Measurements from ENCODE around the gene DDOST.
"Not testable (repeated sequence)": the region's sequence is repeated elsewhere in the genome, so short reads cannot be mapped to it uniquely, and the experiment has no call there.

The DDOST gene

GRCh38 chr1:20691872-20692271, 30.7 kb upstream of the DDOST start:
- DNase-seq (ENCODE audit: low read depth) = no peak

GRCh38 chr1:20689645-20690056, 28.5 kb upstream of the DDOST start:
- DNase-seq (ENCODE audit: low read depth) = no peak

- no peak for DNase-seq (ENCODE audit: low read depth)
These were observed 25.9 kb upstream of the DDOST start for GRCh38 chr1:20686883-20687725.

- DNase-seq (ENCODE audit: low read depth) = no peak
These were observed 24.6 kb upstream of the DDOST start for GRCh38 chr1:20685741-20686140.

GRCh38 chr1:20685099-20685662, 24.0 kb upstream of the DDOST start:
- no peak for DNase-seq (ENCODE audit: low read depth)

GRCh38 chr1:20684651-20685050, 23.5 kb upstream of the DDOST start:
- no peak for DNase-seq (ENCODE audit: low read depth)

GRCh38 chr1:20684050-20684620, 23.0 kb upstream of the DDOST start:
- no peak for DNase-seq (ENCODE audit: low read depth)

GRCh38 chr1:20683614-20684013, 22.4 kb upstream of the DDOST start:
- no peak for DNase-seq (ENCODE audit: low read depth)

- no peak for DNase-seq (ENCODE audit: low read depth)
These were observed 21.5 kb upstream of the DDOST start for GRCh38 chr1:20682571-20683236.

- no peak for DNase-seq (ENCODE audit: low read depth)
These were observed 20.8 kb upstream of the DDOST start for GRCh38 chr1:20681999-20682398.

- DNase-seq (ENCODE audit: low read depth) = no peak
These were observed 19.1 kb upstream of the DDOST start for GRCh38 chr1:20680269-20680668.

- no peak for DNase-seq (ENCODE audit: low read depth)
These were observed 17.4 kb upstream of the DDOST start for GRCh38 chr1:20678599-20678998.

- not testable (repeated sequence) for DNase-seq (ENCODE audit: low read depth)
These were observed 12.5 kb upstream of the DDOST start for GRCh38 chr1:20673626-20674025.

- no peak for DNase-seq (ENCODE audit: low read depth)
These were observed 11.1 kb upstream of the DDOST start for GRCh38 chr1:20672265-20672632.

GRCh38 chr1:20670936-20671335, 9.8 kb upstream of the DDOST start:
- DNase-seq (ENCODE audit: low read depth) = no peak

GRCh38 chr1:20668581-20668980, 7.4 kb upstream of the DDOST start:
- DNase-seq (ENCODE audit: low read depth) = no peak

- DNase-seq (ENCODE audit: low read depth) = no peak
These were observed 5.6 kb upstream of the DDOST start for GRCh38 chr1:20666804-20667203.

GRCh38 chr1:20666146-20666545, 5.0 kb upstream of the DDOST start:
- no peak for DNase-seq (ENCODE audit: low read depth)

GRCh38 chr1:20665726-20666125, 4.6 kb upstream of the DDOST start:
- DNase-seq (ENCODE audit: low read depth) = no peak

GRCh38 chr1:20663969-20664715, 3.0 kb upstream of the DDOST start:
- DNase-seq (ENCODE audit: low read depth) = no peak

- DNase-seq (ENCODE audit: low read depth) = no peak
These were observed 2.2 kb upstream of the DDOST start for GRCh38 chr1:20663365-20663764.

GRCh38 chr1:20662110-20662475, 924 bp upstream of the DDOST start:
- DNase-seq (ENCODE audit: low read depth) = no peak
